Endodermal cell (in vitro differentiated cells): ENCODE data around the gene PCNT. TPM values are rescaled to one million over a fixed set of nuclear protein-coding genes. Genes with fewer than 3 reads are reported as not detected.

Experiments
- DNase-seq: peaks from one replicate; pipeline ENCODE4 v3.0.0-alpha.2; 2017
- H3K27ac ChIP-seq: 2 replicates; pipeline ENCODE4 v1.5.1; 2013; ENCODE audit warnings: mild to moderate bottlenecking, low read depth, low read length, moderate library complexity
- H3K27me3 ChIP-seq: 2 replicates; pipeline ENCODE4 v1.6.1; 2013; ENCODE audit warnings: mild to moderate bottlenecking, low read length, moderate library complexity; ENCODE audit not compliant: insufficient read depth, control insufficient read depth, poor library complexity, severe bottlenecking
- H3K36me3 ChIP-seq: 2 replicates; pipeline ENCODE4 v1.7.0; 2013; ENCODE audit warnings: mild to moderate bottlenecking, low read length, moderate library complexity; ENCODE audit not compliant: control insufficient read depth, insufficient read depth
- H3K4me1 ChIP-seq: one replicate; pipeline ENCODE4 v1.7.0; 2013; ENCODE audit warnings: low read length; ENCODE audit not compliant: control insufficient read depth, insufficient read depth
- H3K4me3 ChIP-seq: 2 replicates; pipeline ENCODE4 v1.5.1; 2013; ENCODE audit warnings: mild to moderate bottlenecking, low read length, moderate library complexity
- H3K9ac ChIP-seq: 2 replicates; pipeline ENCODE4 v1.6.1; 2013; ENCODE audit warnings: mild to moderate bottlenecking, low read length, moderate library complexity; ENCODE audit not compliant: poor library complexity, severe bottlenecking; ENCODE audit errors: extremely low read depth
- H3K9me3 ChIP-seq: 2 replicates; pipeline ENCODE4 v1.6.1; 2013; ENCODE audit warnings: mild to moderate bottlenecking, low read length, moderate library complexity; ENCODE audit not compliant: control insufficient read depth
- H3K27ac Mint-ChIP-seq: 2 replicates; pipeline ENCODE4 v1.8.0; 2020; ENCODE audit warnings: mixed read lengths
- H3K27me3 Mint-ChIP-seq: 2 replicates; pipeline ENCODE4 v1.8.0; 2021; ENCODE audit warnings: mild to moderate bottlenecking, mixed read lengths; ENCODE audit not compliant: insufficient read depth
- H3K36me3 Mint-ChIP-seq: 2 replicates; pipeline ENCODE4 v1.8.0; 2020; ENCODE audit warnings: low read depth, mixed read lengths
- H3K4me1 Mint-ChIP-seq: 2 replicates; pipeline ENCODE4 v1.8.0; 2020; ENCODE audit warnings: mixed read lengths
- H3K4me3 Mint-ChIP-seq: 2 replicates; pipeline ENCODE4 v1.8.0; 2020; ENCODE audit warnings: mild to moderate bottlenecking, moderate library complexity, mixed read lengths
- H3K9me3 Mint-ChIP-seq: 2 replicates; pipeline ENCODE4 v1.8.0; 2020; ENCODE audit warnings: mild to moderate bottlenecking, mixed read lengths
- CTCF ChIP-seq: fragments of 200-600 bp; sonication (generic); conservative IDR thresholded peaks from 2 replicates; pipeline ENCODE4 v1.5.0; 2021; ENCODE audit warnings: antibody characterized with exemption, mild to moderate bottlenecking
- WGBS, 2 experiments: methylation state at CpG; one replicate each; pipeline versions ENCODE4 v1.1.5 to v1.1.7; 2013; ENCODE audit warnings: missing lambda C conversion rate in 2 of 2, mixed read lengths in 1 of 2; ENCODE audit not compliant: insufficient coverage in 1 of 2, insufficient read length in 1 of 2; 5-methylcytosine and 5-hydroxymethylcytosine counted together
- total RNA-seq, 2 donors: library from RNA; stranded (reverse); fragmentation: NEBNext Ultra II Directional in 1 of 2; extraction: Animal tissue kit (Norgen Biotek cat#: 25700) in 1 of 2; gene quantifications; 2 replicates in 1 of 2; 3 replicates in 1 of 2; pipeline ENCODE4 v1.2.1, GENCODE V29; 2021

Gene PCNT
- total RNA-seq, 2 donors from 2014 or later = 40.1 to 40.7 TPM

GRCh38 chr21:46394595-46395104, 70.7 kb downstream of the PCNT start:
- 95 to 96% methylated on average over 8 to 13 of the region's 13 CpGs for WGBS, 2 experiments
- H3K4me1 Mint-ChIP-seq = no peaks in the 10 kb centered on the region
- no peak for TF ChIP-seq CTCF
- no peaks in the 10 kb centered on the region for H3K9me3 Mint-ChIP-seq
- DNase-seq = no peak
- no peak overlapping the region for H3K4me3 ChIP-seq
- no peaks in the 10 kb centered on the region for H3K27me3 ChIP-seq
- H3K36me3 Mint-ChIP-seq = peaks cover 41% of the 10 kb centered on the region
- no peaks in the 10 kb centered on the region for H3K27me3 Mint-ChIP-seq
- H3K4me1 ChIP-seq = no peaks in the 10 kb centered on the region
- H3K9ac ChIP-seq = no peak overlapping the region
- no peak overlapping the region for H3K4me3 Mint-ChIP-seq
- H3K27ac Mint-ChIP-seq = no peak overlapping the region
- peaks cover 51% of the 10 kb centered on the region for H3K36me3 ChIP-seq
- H3K9me3 ChIP-seq = no peaks in the 10 kb centered on the region
- peak overlapping the region; percentile 70 for H3K27ac ChIP-seq

DNA sequence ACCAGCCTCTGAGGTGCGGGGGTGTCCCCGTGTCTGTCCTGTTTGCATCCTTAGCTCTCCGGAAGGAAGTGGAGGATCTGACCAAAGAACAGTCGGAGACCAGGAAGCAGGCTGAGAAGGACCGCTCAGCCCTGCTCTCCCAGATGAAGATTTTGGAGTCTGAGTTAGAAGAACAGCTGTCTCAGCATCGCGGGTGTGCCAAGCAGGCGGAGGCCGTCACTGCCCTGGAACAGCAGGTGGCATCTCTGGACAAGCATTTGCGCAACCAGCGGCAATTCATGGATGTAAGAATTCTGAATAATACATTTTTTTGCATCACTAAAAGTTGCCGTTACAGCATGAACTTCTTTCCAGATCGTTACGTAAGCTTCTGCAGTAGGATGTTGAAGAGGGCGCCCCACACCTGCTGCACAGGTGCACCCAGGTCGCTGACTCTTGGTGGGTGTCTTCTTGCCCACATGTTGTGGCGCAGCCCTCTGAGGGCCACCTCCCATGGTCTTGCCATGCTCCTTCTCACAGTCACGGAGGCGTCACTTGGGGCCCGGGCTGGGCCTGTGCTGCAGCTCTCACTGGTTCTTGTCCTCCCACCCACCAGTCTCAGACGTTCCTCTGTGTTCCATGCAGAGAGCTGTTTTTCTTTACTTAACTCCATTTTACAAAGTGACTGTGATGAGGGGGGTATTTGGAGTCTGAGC, 73.4 kb downstream of the PCNT start:
- WGBS, 2 experiments = 95 to 96% methylated on average over 16 to 21 of the region's 21 CpGs
- Histone ChIP-seq H3K9me3 (no peaks in the 10 kb centered on the region), H3K27me3 (no peaks in the 10 kb centered on the region), H3K9ac (no peak overlapping the region), H3K4me3 (no peak overlapping the region), H3K36me3 (peaks cover 59% of the 10 kb centered on the region), H3K4me1 (no peaks in the 10 kb centered on the region), H3K27ac (no peak overlapping the region)
- Mint-ChIP-seq H3K4me1 (no peaks in the 10 kb centered on the region), H3K27me3 (no peaks in the 10 kb centered on the region), H3K27ac (no peak overlapping the region), H3K4me3 (no peak overlapping the region), H3K36me3 (peaks cover 49% of the 10 kb centered on the region), H3K9me3 (no peaks in the 10 kb centered on the region)
- TF ChIP-seq CTCF = no peak
- DNase-seq = no peak

- Histone ChIP-seq H3K4me1 (no peaks in the 10 kb centered on the region), H3K27me3 (no peaks in the 10 kb centered on the region), H3K36me3 (peaks cover 59% of the 10 kb centered on the region), H3K9ac (no peak overlapping the region), H3K9me3 (no peaks in the 10 kb centered on the region), H3K27ac (no peak overlapping the region), H3K4me3 (no peak overlapping the region)
- WGBS, 2 experiments = 95 to 97% methylated on average over 22 of the region's 22 CpGs
- no peaks in the 10 kb centered on the region for H3K27me3 Mint-ChIP-seq
- H3K27ac Mint-ChIP-seq = peak overlapping the region; percentile 26
- no peak for TF ChIP-seq CTCF
- H3K36me3 Mint-ChIP-seq = peaks cover 50% of the 10 kb centered on the region
- H3K9me3 Mint-ChIP-seq = no peaks in the 10 kb centered on the region
- no peak for DNase-seq
- no peaks in the 10 kb centered on the region for H3K4me1 Mint-ChIP-seq
- H3K4me3 Mint-ChIP-seq = no peak overlapping the region
Measured at GRCh38 chr21:46397993-46398392, 74.0 kb downstream of the PCNT start.
